NCI-H446 (cell line): ENCODE measurements around the gene VGLL4.

ENCODE experiments used
- DNase-seq, 2 experiments: peaks; one replicate each; lab custom pipeline; 2025; lab: John Stamatoyannopoulos, UW

The VGLL4 gene

GRCh38 chr3:11564577-11565001, 79.1 kb downstream of the VGLL4 start:
- no peak for DNase-seq

DNA sequence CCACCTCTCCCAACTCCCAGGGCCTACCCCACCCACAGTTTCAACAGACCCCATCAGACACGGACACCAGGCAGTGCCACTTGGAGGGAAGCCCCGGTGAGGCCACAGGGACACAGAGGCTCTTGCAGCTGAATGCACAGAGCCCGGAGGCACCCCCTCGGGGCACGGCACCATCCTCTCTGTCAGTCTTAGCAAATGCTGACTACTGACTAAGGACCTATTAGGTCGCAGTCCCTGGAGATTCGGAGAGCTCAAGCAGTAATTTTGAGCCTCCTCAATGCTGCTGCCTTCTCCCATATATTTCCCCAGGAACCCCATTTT, 79.9 kb downstream of the VGLL4 start:
- no peak for DNase-seq

GRCh38 chr3:11563159-11563864, 80.4 kb downstream of the VGLL4 start:
- no peak for DNase-seq

- DNase-seq: no peak
These were observed 81.3 kb downstream of the VGLL4 start for GRCh38 chr3:11562277-11562881.

DNA sequence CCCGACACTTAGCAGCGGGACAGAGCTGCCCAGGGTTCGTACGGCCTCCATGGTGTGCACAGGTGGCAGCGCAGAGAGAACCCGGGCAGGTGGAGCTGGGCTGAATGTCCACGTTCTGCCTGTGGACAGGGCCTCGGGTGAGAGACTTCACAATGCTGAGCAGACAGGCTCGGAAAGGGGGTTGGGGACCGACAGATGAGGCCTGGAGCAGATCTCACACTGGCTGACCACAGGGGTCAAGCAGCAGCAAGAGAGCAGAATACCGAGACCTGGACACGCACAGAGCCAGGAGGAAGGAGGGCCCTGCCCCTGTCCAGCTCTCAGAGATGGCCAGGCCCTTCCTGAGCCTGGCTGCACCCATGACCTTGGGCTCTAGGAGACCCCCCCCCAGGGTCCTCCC, 83.0 kb downstream of the VGLL4 start:
- DNase-seq: no peak

GRCh38 chr3:11559816-11560633, 83.7 kb downstream of the VGLL4 start:
- no peak for DNase-seq

- DNase-seq: no peak
These were observed 84.5 kb downstream of the VGLL4 start for GRCh38 chr3:11558918-11559815.

GRCh38 chr3:11558411-11558903, 85.3 kb downstream of the VGLL4 start:
- no peak for DNase-seq

DNA sequence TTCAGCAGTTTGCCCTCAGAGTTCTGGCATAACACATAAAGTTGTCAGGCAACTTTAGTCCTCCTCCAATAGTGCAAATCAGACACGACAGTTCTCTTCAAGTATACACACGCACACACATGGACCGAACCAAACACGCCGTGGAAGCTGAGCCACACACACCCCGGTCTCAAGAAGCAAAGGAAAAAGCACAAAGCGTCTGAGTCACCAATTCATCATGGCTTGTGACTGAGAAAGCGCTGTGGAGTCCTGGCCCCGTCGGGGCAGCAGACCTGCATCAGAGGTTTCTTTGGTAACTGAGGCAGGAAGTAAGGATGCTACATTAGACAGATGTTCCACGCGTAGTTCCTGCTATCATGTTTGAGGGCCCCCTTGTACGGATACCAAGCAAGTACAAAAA, 85.7 kb downstream of the VGLL4 start:
- no peak for DNase-seq

- peak in 1 of 2 experiments; percentile 59 for DNase-seq
These were observed 86.7 kb downstream of the VGLL4 start for GRCh38 chr3:11556851-11557644.

- DNase-seq: no peak
These were observed 87.7 kb downstream of the VGLL4 start for GRCh38 chr3:11555881-11556633.

DNA sequence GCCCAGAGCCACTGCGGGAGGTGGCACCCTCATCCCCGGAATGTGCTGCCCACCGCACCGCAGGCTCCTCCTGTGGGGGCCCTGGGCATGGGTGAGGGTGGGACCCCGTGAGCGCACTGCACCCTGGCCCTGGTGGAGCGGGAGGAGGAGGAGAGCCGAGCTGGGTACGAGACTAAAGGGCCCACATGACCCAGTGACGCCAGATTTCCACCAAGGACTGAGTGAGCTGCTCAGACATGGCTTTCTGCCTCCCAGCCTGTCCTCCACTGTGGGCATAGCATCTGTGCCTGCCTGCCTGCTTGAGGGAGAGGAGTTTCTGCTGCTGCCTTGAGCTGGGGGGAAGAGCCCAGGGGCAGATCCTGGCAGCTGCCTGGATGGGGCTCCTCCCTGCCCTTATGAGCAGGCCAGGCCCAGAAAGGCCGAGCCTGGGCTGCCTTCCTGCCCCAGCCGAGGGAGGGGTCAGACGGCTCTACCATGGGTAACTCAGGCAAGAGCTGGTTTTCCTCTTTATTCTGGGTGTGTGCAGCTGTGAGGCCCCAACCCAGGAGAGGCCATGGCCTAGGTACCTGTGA, 88.4 kb downstream of the VGLL4 start:
- no peak for DNase-seq

- no peak for DNase-seq
These were observed 89.0 kb downstream of the VGLL4 start for GRCh38 chr3:11554666-11555065.

DNA sequence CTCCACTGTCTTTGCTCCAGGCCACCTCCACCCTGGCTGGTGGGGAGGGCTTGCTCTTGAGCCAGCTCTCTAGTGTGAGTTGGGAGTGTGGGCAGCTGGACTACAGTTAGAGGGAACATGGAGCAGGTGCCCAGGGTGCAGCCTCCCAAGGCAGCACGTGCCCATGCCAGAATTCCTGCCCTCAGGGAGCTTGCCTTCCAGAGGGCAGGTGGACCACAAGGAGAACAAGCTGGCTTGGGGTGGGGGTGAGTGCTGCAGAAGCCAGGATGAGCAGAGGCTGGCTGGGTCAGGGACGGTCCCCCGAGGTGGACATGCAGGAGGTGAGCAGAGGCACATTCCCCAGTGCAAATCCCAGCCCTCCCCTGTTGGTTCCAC, 89.5 kb downstream of the VGLL4 start:
- DNase-seq: no peak

- DNase-seq: peak in 1 of 2 experiments; percentile 11
These were observed 90.1 kb downstream of the VGLL4 start for GRCh38 chr3:11553436-11554235.

DNA sequence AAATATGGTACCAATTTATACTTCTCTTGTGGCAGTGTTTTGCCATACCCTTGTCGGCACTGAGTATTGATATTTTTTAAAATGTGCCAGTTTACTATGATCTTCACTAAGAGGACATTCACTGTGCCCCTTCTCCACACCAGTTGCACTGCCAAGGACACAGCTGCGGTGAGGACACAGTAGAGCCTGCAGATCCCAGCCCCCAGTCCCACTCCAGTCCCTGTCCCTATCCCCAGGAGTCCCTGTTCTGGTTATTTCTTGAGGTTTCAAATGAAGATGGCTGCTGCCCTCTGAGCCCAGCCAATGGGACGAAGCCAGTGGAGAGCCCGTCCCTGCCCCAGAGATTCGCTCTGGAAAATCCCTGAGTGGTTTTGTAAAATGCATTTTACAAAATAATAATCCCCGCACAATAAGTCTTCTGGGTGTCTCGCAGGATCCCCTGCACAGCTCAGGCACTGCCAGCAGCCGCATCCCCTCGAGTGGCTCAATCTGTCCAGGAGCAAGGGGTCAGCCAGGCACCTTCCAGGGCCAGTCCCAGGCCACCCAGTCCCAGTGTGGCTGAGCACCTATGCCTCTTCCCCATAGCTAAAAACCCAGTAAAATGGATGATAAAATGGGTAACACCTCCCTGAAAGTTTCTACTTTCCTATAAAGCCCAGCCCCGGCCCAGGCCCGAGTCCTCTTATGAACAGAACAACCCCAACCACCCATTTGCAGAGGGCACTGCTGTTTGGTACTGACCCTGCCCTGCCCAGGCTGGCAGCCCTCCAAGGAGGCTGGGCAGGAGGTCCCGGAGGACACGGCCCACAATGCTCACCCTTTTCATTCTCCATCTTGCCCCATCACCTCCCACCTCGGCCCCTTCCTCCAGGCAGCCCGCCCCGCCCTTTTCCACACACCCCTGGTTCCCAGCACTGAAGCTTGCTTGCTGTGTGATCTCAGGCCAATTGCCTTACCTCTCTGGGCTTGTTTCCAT, 91.1 kb downstream of the VGLL4 start:
- DNase-seq: no peak

DNA sequence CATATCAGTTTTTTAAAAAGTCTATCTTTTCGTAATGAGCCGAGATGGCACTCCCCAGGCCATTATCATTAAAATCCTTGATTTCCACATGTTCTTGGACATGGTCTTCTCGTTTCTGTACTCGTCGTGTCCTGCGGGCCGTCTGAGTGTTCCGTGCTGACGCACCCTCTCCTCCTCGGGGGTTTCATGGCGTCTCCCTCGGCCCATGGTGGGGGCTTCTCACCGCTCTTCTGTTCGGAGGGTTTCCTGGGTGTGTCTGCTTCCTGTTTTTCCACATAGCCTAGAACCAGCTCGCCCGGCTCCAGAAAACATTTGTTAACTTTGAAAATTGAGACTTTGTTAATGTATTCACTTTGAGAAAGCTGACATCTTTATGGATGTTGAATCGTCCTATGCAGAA, 92.7 kb downstream of the VGLL4 start:
- no peak for DNase-seq

DNA sequence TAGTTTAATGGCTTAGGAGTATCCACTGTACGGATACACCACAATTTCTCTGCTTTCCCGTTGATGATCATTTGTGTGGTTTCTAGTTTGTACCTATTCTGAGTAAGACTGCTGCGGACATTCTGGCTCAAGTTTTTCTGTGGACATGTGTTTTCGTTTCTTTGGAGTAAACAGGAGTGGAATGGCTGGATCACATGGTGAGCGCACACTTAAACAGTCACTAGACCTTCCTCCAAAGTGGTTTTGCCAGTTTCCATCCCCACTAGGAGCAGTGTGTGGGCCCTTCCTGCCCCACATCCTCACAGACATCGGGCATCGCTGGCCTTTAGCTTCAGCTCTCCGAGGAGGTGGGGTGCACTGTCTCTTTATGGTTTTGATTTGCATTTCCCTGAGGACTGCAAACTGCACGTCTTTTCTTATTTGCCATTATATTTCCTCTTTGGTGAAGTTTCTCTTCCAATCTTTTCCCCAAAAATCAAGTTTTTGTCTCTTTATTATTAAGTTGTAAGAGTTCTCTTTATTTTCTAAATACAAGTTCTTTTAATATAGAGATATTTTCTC, 94.1 kb downstream of the VGLL4 start:
- no peak for DNase-seq
